ENCODE results near the gene TTBK2. TPM values are rescaled to one million over a fixed set of nuclear protein-coding genes. Genes with fewer than 3 reads are reported as not detected.

Gene TTBK2
- total and polyA plus RNA-seq, 10 of the 15 experiments (the other 5 are each of a cell fraction or from before 2014, with no cell fraction given): 0.66 to 9.1 (median 3.7) TPM

GRCh38 chr15:42929306-42929848 lies 8.8 kb upstream of the TTBK2 start:
- FAIRE-seq: no peak
- H3K4me1 ChIP-seq (ENCODE audit: control insufficient read depth, insufficient read depth, low read length): no peaks in the 10 kb centered on the region
- no peak overlapping the region for H3K9ac ChIP-seq (ENCODE audit: control insufficient read depth, insufficient read depth, low read length)
- ChIA-PET RAD21 (ENCODE audit: unreplicated experiment) (interaction anchor here (1.4 to 2.0 kb wide), 2 partner anchors 10 to 128 kb away, joined by 4 to 6 read pairs; no protein-coding TSS in a partner anchor), CTCF (interaction anchor here (0.9 to 2.9 kb wide), 4 partner anchors 14 to 226 kb away, joined by 4 to 12 read pairs (median 6); no protein-coding TSS in a partner anchor), SMC1A (ENCODE audit: uncharacterized antibody, unreplicated experiment) (interaction anchor here (0.6 to 0.9 kb wide), 4 partner anchors 45 to 187 kb away, joined by 3 to 4 read pairs (median 3); no protein-coding TSS in a partner anchor), POLR2A (interaction anchor here (0.5 kb wide), 1 partner anchor 376 kb away, joined by 3 read pairs; no protein-coding TSS in a partner anchor)
- no peaks in the 10 kb centered on the region for H4K20me1 ChIP-seq (ENCODE audit: control insufficient read depth, insufficient read depth)
- WGBS (ENCODE audit: insufficient coverage, insufficient replicate concordance, low lambda C conversion rate, missing lambda C conversion rate): 48% methylated on average over 2 of the region's 2 CpGs
- in situ Hi-C loops (cut with MboI): loop anchor here (10.0 kb wide), 1 partner anchor 225 kb away; no protein-coding TSS in a partner anchor
- H2AFZ ChIP-seq (ENCODE audit: control insufficient read depth, low read depth, low read length): no peak overlapping the region
- intact Hi-C loops (cut with micrococcal nuclease; ENCODE audit: unreplicated experiment): loop anchor here (10.0 kb wide), 1 partner anchor 195 kb away; the partner anchor contains the start of gene CDAN1
- no peak overlapping the region for H3K4me2 ChIP-seq (ENCODE audit: control insufficient read depth, insufficient read depth)
- H3K4me3 ChIP-seq: no peak overlapping the region
- ATAC-seq: no peak
- no peaks in the 10 kb centered on the region for H3K27me3 ChIP-seq (replicated peaks in 1 of 2; ENCODE audit: control insufficient read depth in 2 of 2, insufficient read depth in 2 of 2, low read length in 1 of 2)
- no peaks in the 10 kb centered on the region for H3K9me3 ChIP-seq (replicated peaks; ENCODE audit: control insufficient read depth, insufficient read depth, low read length)
- BruUV-seq (replicated peaks): no TSS peak
- DNase-seq (ENCODE audit: low read depth, low spot score): no peak
- no peaks in the 10 kb centered on the region for H3K36me3 ChIP-seq (ENCODE audit: control insufficient read depth in 2 of 2, insufficient read depth in 2 of 2, low read length in 1 of 2)
- no peaks in the 10 kb centered on the region for H3K79me2 ChIP-seq (ENCODE audit: control insufficient read depth, insufficient read depth, low read length)
- TF ChIP-seq TCF7 (IDR thresholded peaks at IDR 0.05; ENCODE audit: borderline replicate concordance) (no peak), TARDBP (IDR thresholded peaks at IDR 0.05; ENCODE audit: borderline replicate concordance) (no peak), CREB1 (IDR thresholded peaks at IDR 0.05; ENCODE audit: low read depth) (no peak), STAT3 (IDR thresholded peaks at IDR 0.05; ENCODE audit: low read depth, low read length) (no peak), USF2 (IDR thresholded peaks at IDR 0.05; ENCODE audit: borderline replicate concordance, low read depth, low read length) (no peak), KLF5 (IDR thresholded peaks at IDR 0.05; ENCODE audit: partially characterized antibody) (no peak), RUNX3 (IDR thresholded peaks at IDR 0.05; ENCODE audit: low read length) (no peak)
- H3K27ac ChIP-seq (ENCODE audit: control insufficient read depth, insufficient read depth): no peak overlapping the region
